Neuronal stem cell (in vitro differentiated cells): Measurements from ENCODE around the gene EMP1.

Experiments used
- DNase-seq: peaks from one replicate; pipeline ENCODE4 v3.0.0-alpha.2; 2013; ENCODE audit warnings: low spot score
- H2AFZ ChIP-seq: one replicate; pipeline ENCODE4 v1.6.1; 2013; ENCODE audit warnings: mild to moderate bottlenecking, low read length, inconsistent platforms
- H2AK5ac ChIP-seq: 2 replicates; pipeline ENCODE4 v1.6.1; 2013; ENCODE audit warnings: low read depth, mild to moderate bottlenecking, inconsistent platforms, low read length, moderate library complexity, mixed read lengths
- H2BK120ac ChIP-seq: 2 replicates; pipeline ENCODE4 v1.6.1; 2013; ENCODE audit warnings: low read depth, mild to moderate bottlenecking, inconsistent platforms, low read length, moderate library complexity, mixed read lengths
- H2BK12ac ChIP-seq: one replicate; pipeline ENCODE4 v1.6.1; 2013; ENCODE audit warnings: low read length, inconsistent platforms
- H2BK15ac ChIP-seq: 2 replicates; pipeline ENCODE4 v1.6.1; 2013; ENCODE audit warnings: mild to moderate bottlenecking, low read length, inconsistent platforms, mixed read lengths
- H2BK5ac ChIP-seq: one replicate; pipeline ENCODE4 v1.6.1; 2013; ENCODE audit warnings: inconsistent platforms, mild to moderate bottlenecking, low read length, moderate library complexity
- H3K14ac ChIP-seq: one replicate; pipeline ENCODE4 v1.6.1; 2013; ENCODE audit warnings: low read length, inconsistent platforms
- H3K18ac ChIP-seq: 2 replicates; pipeline ENCODE4 v1.6.1; 2013; ENCODE audit warnings: low read length, inconsistent platforms
- H3K23ac ChIP-seq: 2 replicates; pipeline ENCODE4 v1.6.1; 2013; ENCODE audit warnings: low read depth, mild to moderate bottlenecking, mixed read lengths, low read length, inconsistent platforms; ENCODE audit not compliant: poor library complexity
- H3K27ac ChIP-seq: replicated peaks from 3 replicates; pipeline ENCODE4 v1.5.1; 2013; ENCODE audit warnings: low read length, inconsistent platforms
- H3K27me3 ChIP-seq, 3 experiments: 2 replicates each; pipeline ENCODE4 v1.6.1; 2013; ENCODE audit warnings: low read length in 3 of 3, mild to moderate bottlenecking in 2 of 3, inconsistent platforms in 1 of 3, low read depth in 1 of 3, mixed read lengths in 1 of 3, moderate library complexity in 1 of 3; ENCODE audit not compliant: control insufficient read depth in 3 of 3, insufficient read depth in 3 of 3
- H3K36me3 ChIP-seq, 2 donors: replicated peaks in 1 of 2; 2 replicates each; pipeline ENCODE4 v1.6.1; 2013; ENCODE audit warnings: low read length in 2 of 2; ENCODE audit not compliant: control insufficient read depth in 2 of 2, insufficient read depth in 2 of 2
- H3K4ac ChIP-seq: 2 replicates; pipeline ENCODE4 v1.6.1; 2013; ENCODE audit warnings: inconsistent platforms, mild to moderate bottlenecking, low read length, moderate library complexity
- H3K4me1 ChIP-seq, 2 donors: 1 replicate in 1 of 2; 2 replicates in 1 of 2; pipeline ENCODE4 v1.6.1; 2013; ENCODE audit warnings: low read length in 2 of 2, low read depth in 1 of 2; ENCODE audit not compliant: control insufficient read depth in 2 of 2, insufficient read depth in 1 of 2
- H3K4me2 ChIP-seq: one replicate; pipeline ENCODE4 v1.6.1; 2013; ENCODE audit warnings: mild to moderate bottlenecking, low read length, inconsistent platforms; ENCODE audit not compliant: insufficient read depth, poor library complexity, severe bottlenecking
- H3K4me3 ChIP-seq, 2 donors: 2 replicates each; pipeline ENCODE4 v1.5.1; 2013; ENCODE audit warnings: low read length in 2 of 2, mild to moderate bottlenecking in 2 of 2, inconsistent platforms in 1 of 2, moderate library complexity in 1 of 2
- H3K79me1 ChIP-seq: one replicate; pipeline ENCODE4 v1.6.1; 2013; ENCODE audit warnings: low read depth, mild to moderate bottlenecking, inconsistent platforms, low read length, moderate library complexity
- H3K9ac ChIP-seq: one replicate; pipeline ENCODE4 v1.6.1; 2013; ENCODE audit warnings: mild to moderate bottlenecking, low read depth, low read length, inconsistent platforms; ENCODE audit not compliant: poor library complexity
- H3K9me3 ChIP-seq, 2 donors: replicated peaks in 1 of 2; 2 replicates each; pipeline versions ENCODE3 to v1.6.1; 2013; ENCODE audit warnings: low read length in 2 of 2, mild to moderate bottlenecking in 2 of 2, inconsistent platforms in 1 of 2, low read depth in 1 of 2, mixed read lengths in 1 of 2, moderate library complexity in 1 of 2; ENCODE audit not compliant: control insufficient read depth in 2 of 2, insufficient read depth in 1 of 2
- H4K8ac ChIP-seq: one replicate; pipeline ENCODE4 v1.6.1; 2013; ENCODE audit warnings: low read depth, mild to moderate bottlenecking, inconsistent platforms, low read length, moderate library complexity
- H4K91ac ChIP-seq: one replicate; pipeline ENCODE4 v1.6.1; 2013; ENCODE audit warnings: low read length, low read depth, mild to moderate bottlenecking, inconsistent platforms; ENCODE audit not compliant: poor library complexity
- WGBS, 2 donors: extraction: QIAGEN DNeasy Blood & Tissue Kit; methylation state at CpG; one replicate each; pipeline ENCODE4 v1.1.7; 2013; ENCODE audit warnings: missing lambda C conversion rate in 2 of 2, mixed read lengths in 1 of 2; ENCODE audit not compliant: insufficient read length in 2 of 2, insufficient replicate concordance in 1 of 2; ENCODE audit errors: extremely low coverage in 2 of 2; 5-methylcytosine and 5-hydroxymethylcytosine counted together

The EMP1 gene

GRCh38 chr12:13177906-13178305 is 18.6 kb upstream of the EMP1 start:
- DNase-seq, result no peak
- Histone ChIP-seq H2BK15ac (no peak overlapping the region), H4K8ac (no peak overlapping the region), H2BK120ac (no peak overlapping the region), H3K4ac (no peak overlapping the region), H3K18ac (no peak overlapping the region), H3K36me3 (no peaks in the 10 kb centered on the region), H3K23ac (no peak overlapping the region), H3K27me3 (no peaks in the 10 kb centered on the region), H3K27ac (no peak overlapping the region), H3K4me2 (no peak overlapping the region), H2BK12ac (no peak overlapping the region), H3K4me1 (peaks cover 15 to 23% of the 10 kb centered on the region in 2 donors), H2AFZ (no peak overlapping the region), H4K91ac (no peak overlapping the region), H3K9me3 (no peaks in the 10 kb centered on the region), H2AK5ac (no peak overlapping the region), H2BK5ac (no peak overlapping the region), H3K14ac (no peak overlapping the region), H3K79me1 (no peaks in the 10 kb centered on the region), H3K4me3 (no peak overlapping the region), H3K9ac (no peak overlapping the region)
- no CpG with 5 or more reads among the region's 4 CpGs for WGBS, 2 donors

GRCh38 chr12:13178568-13179210 is 17.8 kb upstream of the EMP1 start:
- H3K27ac ChIP-seq, result no peak overlapping the region
- H3K36me3 ChIP-seq, result no peaks in the 10 kb centered on the region
- H2AK5ac ChIP-seq, result no peak overlapping the region

GRCh38 chr12:13179211-13180074 is 17.1 kb upstream of the EMP1 start:
- no peaks in the 10 kb centered on the region for H3K27me3 ChIP-seq
- no peak overlapping the region for H3K27ac ChIP-seq
- H2BK120ac ChIP-seq, result no peak overlapping the region
- no peaks in the 10 kb centered on the region for H3K79me1 ChIP-seq
- no peak overlapping the region for H2BK12ac ChIP-seq
- no peaks in the 10 kb centered on the region for H3K9me3 ChIP-seq
- no peak overlapping the region for H3K23ac ChIP-seq
- H3K36me3 ChIP-seq, result no peaks in the 10 kb centered on the region
- peak overlapping the region; percentile 53 for H3K18ac ChIP-seq
- H4K91ac ChIP-seq, result no peak overlapping the region
- H3K4me1 ChIP-seq, result peaks cover 10 to 13% of the 10 kb centered on the region in 2 donors
- no peak for DNase-seq
- no peak overlapping the region for H2BK15ac ChIP-seq
- no peak overlapping the region for H3K4ac ChIP-seq
- no CpG with 5 or more reads among the region's 11 CpGs for WGBS, 2 donors
- H2BK5ac ChIP-seq, result no peak overlapping the region
- H3K9ac ChIP-seq, result no peak overlapping the region
- H3K14ac ChIP-seq, result no peak overlapping the region
- H3K4me2 ChIP-seq, result no peak overlapping the region
- H3K4me3 ChIP-seq, result peak overlapping the region in 1 of 2 donors; percentile 33
- no peak overlapping the region for H4K8ac ChIP-seq
- H2AK5ac ChIP-seq, result no peak overlapping the region
- H2AFZ ChIP-seq, result peak overlapping the region; percentile 90

More at GRCh38 chr12:13178568-13179210, 17.8 kb upstream of the EMP1 start:
- H3K27me3 ChIP-seq, result no peaks in the 10 kb centered on the region
- H3K18ac ChIP-seq, result peak overlapping the region; percentile 17
- H3K79me1 ChIP-seq, result no peaks in the 10 kb centered on the region
- H4K91ac ChIP-seq, result no peak overlapping the region
- no peak overlapping the region for H3K14ac ChIP-seq
- no peak overlapping the region for H3K4ac ChIP-seq
- H2BK12ac ChIP-seq, result no peak overlapping the region
- H2AFZ ChIP-seq, result peak overlapping the region; percentile 90
- WGBS, 2 donors, result no CpG with 5 or more reads among the region's 10 CpGs
- no peak overlapping the region for H3K9ac ChIP-seq
- peaks cover 10 to 16% of the 10 kb centered on the region in 2 donors for H3K4me1 ChIP-seq
- no peak overlapping the region for H2BK120ac ChIP-seq
- no peak overlapping the region for H4K8ac ChIP-seq
- no peak overlapping the region for H2BK15ac ChIP-seq
- H3K4me2 ChIP-seq, result no peak overlapping the region
- H3K9me3 ChIP-seq, result no peaks in the 10 kb centered on the region
- peak overlapping the region in 1 of 2 donors; percentile 33 for H3K4me3 ChIP-seq
- no peak overlapping the region for H3K23ac ChIP-seq
- H2BK5ac ChIP-seq, result no peak overlapping the region
- no peak for DNase-seq

GRCh38 chr12:13181375-13182070 is 15.0 kb upstream of the EMP1 start:
- Histone ChIP-seq H2AFZ (no peak overlapping the region), H3K18ac (no peak overlapping the region), H3K79me1 (no peaks in the 10 kb centered on the region), H3K4me1 (peaks cover 7 to 13% of the 10 kb centered on the region in 2 donors), H3K9ac (no peak overlapping the region), H3K23ac (no peak overlapping the region), H2BK15ac (no peak overlapping the region), H3K4me3 (no peak overlapping the region), H2BK5ac (no peak overlapping the region), H3K4ac (no peak overlapping the region), H3K14ac (no peak overlapping the region), H3K9me3 (no peaks in the 10 kb centered on the region), H2BK120ac (no peak overlapping the region), H3K4me2 (no peak overlapping the region), H2BK12ac (no peak overlapping the region), H3K27me3 (no peaks in the 10 kb centered on the region), H3K36me3 (no peaks in the 10 kb centered on the region), H4K91ac (no peak overlapping the region), H2AK5ac (no peak overlapping the region), H4K8ac (no peak overlapping the region), H3K27ac (no peak overlapping the region)
- no peak for DNase-seq
- WGBS, 2 donors, result no CpG with 5 or more reads among the region's 3 CpGs
